MM.1S (cell line): Measurements from ENCODE around the gene ZBTB34.

Experiments used
- CTCF ChIP-seq: fragments of 300-600 bp; sonication (generic); IDR thresholded peaks from 2 replicates; pipeline ENCODE4 v1.5.1; 2016; ENCODE audit warnings: antibody characterized with exemption, low read length, mixed read lengths
- EZH2phosphoT487 ChIP-seq: fragments of 300-600 bp; sonication (generic); IDR thresholded peaks from 2 replicates; pipeline ENCODE4 v1.6.1; 2018; ENCODE audit warnings: antibody characterized with exemption, low read length

GRCh38 chr9:126891676-126892075, 31.2 kb downstream of the ZBTB34 start:
- TF ChIP-seq CTCF, result no peak
- no peak for TF ChIP-seq EZH2phosphoT487
